OCI-LY3 (cell line): ENCODE results near the gene KDELR3.

Source experiments
- H2AFZ ChIP-seq: fragments of 200-600, 300-600 bp; shearing (Covaris generic); 2 replicates; pipeline ENCODE4 v1.6.0; 2014; ENCODE audit warnings: antibody characterized with exemption, low read depth, low read length
- H3K27ac ChIP-seq: fragments of 200-600, 300-600 bp; sonication (generic); 2 replicates; pipeline ENCODE4 v1.5.1; 2014; ENCODE audit warnings: mild to moderate bottlenecking, low read length, moderate library complexity, mixed read lengths
- H3K27me3 ChIP-seq: fragments of 200-600, 300-600 bp; sonication (generic); 2 replicates; pipeline ENCODE4 v1.6.1; 2014; ENCODE audit warnings: low read depth, low read length, mixed read lengths
- H3K36me3 ChIP-seq: fragments of 200-600, 300-600 bp; sonication (generic); replicated peaks from 2 replicates; pipeline ENCODE3; 2014; ENCODE audit warnings: low read depth, low read length, mixed read lengths
- H3K4me1 ChIP-seq: fragments of 300-600, 200-600 bp; sonication (generic); 2 replicates; pipeline ENCODE4 v1.6.1; 2014; ENCODE audit warnings: low read length, mixed read lengths
- H3K4me2 ChIP-seq: fragments of 200-600, 300-600 bp; sonication (generic); 2 replicates; pipeline ENCODE4 v1.6.1; 2014; ENCODE audit warnings: low read length, mixed read lengths
- H3K4me3 ChIP-seq: fragments of 300-600, 200-600 bp; sonication (generic); 2 replicates; pipeline ENCODE4 v1.5.1; 2014; ENCODE audit warnings: antibody characterized with exemption, mild to moderate bottlenecking, low read length, moderate library complexity
- H3K79me2 ChIP-seq: fragments of 300-600, 200-600 bp; shearing (Covaris generic); 2 replicates; pipeline ENCODE4 v1.6.1; 2014; ENCODE audit warnings: mild to moderate bottlenecking, low read length, mixed read lengths
- H3K9ac ChIP-seq: fragments of 300-600, 200-600 bp; shearing (Covaris generic); 2 replicates; pipeline ENCODE4 v1.6.0; 2014; ENCODE audit warnings: mild to moderate bottlenecking, low read length, moderate library complexity
- H3K9me3 ChIP-seq: fragments of 200-600, 300-600 bp; shearing (Covaris generic); 2 replicates; pipeline ENCODE4 v1.6.1; 2014; ENCODE audit warnings: low read length, mixed read lengths; ENCODE audit not compliant: insufficient read depth
- H4K20me1 ChIP-seq: fragments of 200-600, 300-600 bp; sonication (generic); 2 replicates; pipeline ENCODE4 v1.6.1; 2016; ENCODE audit warnings: low read length, mixed read lengths; ENCODE audit not compliant: insufficient read depth
- CTCF ChIP-seq: fragments of 200-600, 300-600 bp; sonication (generic); IDR thresholded peaks from 2 replicates; pipeline ENCODE4 v1.5.1; 2014; ENCODE audit warnings: antibody characterized with exemption, low read length, low read depth
- EZH2phosphoT487 ChIP-seq: fragments of 200-600 bp; shearing (Covaris generic); IDR thresholded peaks from 2 replicates; pipeline ENCODE4 v1.6.1; 2018; ENCODE audit warnings: antibody characterized with exemption, mixed run types, low read depth

KDELR3 gene

GRCh38 chr22:38443628-38444521 lies 24.0 kb upstream of the KDELR3 start:
- Histone ChIP-seq H3K9ac (no peak overlapping the region), H3K79me2 (no peaks in the 10 kb centered on the region), H3K4me3 (no peak overlapping the region), H3K27me3 (peaks cover 39% of the 10 kb centered on the region), H3K4me2 (no peak overlapping the region), H3K36me3 (no peaks in the 10 kb centered on the region), H3K4me1 (no peaks in the 10 kb centered on the region; the same call in 1 of the 2 replicates), H3K27ac (no peak overlapping the region), H3K9me3 (no peaks in the 10 kb centered on the region), H4K20me1 (no peaks in the 10 kb centered on the region), H2AFZ (no peak overlapping the region)
- TF ChIP-seq CTCF (no peak), EZH2phosphoT487 (no peak)

- H3K27ac ChIP-seq = no peak overlapping the region
- no peak for TF ChIP-seq EZH2phosphoT487
- no peak for TF ChIP-seq CTCF
- no peak overlapping the region for H3K4me2 ChIP-seq
- no peaks in the 10 kb centered on the region for H3K79me2 ChIP-seq
- no peak overlapping the region for H3K9ac ChIP-seq
- H4K20me1 ChIP-seq = no peaks in the 10 kb centered on the region
- H2AFZ ChIP-seq = no peak overlapping the region
- no peaks in the 10 kb centered on the region; the same call in 1 of the 2 replicates for H3K4me1 ChIP-seq
- no peaks in the 10 kb centered on the region for H3K9me3 ChIP-seq
- no peak overlapping the region for H3K4me3 ChIP-seq
- no peaks in the 10 kb centered on the region for H3K36me3 ChIP-seq
- H3K27me3 ChIP-seq = peaks cover 46% of the 10 kb centered on the region
Observed at GRCh38 chr22:38444783-38445182, 23.1 kb upstream of the KDELR3 start.

GRCh38 chr22:38446018-38446601 lies 21.8 kb upstream of the KDELR3 start:
- Histone ChIP-seq H3K27me3 (peaks cover 49% of the 10 kb centered on the region), H3K4me1 (no peaks in the 10 kb centered on the region; the same call in 1 of the 2 replicates), H3K9me3 (no peaks in the 10 kb centered on the region), H2AFZ (no peak overlapping the region), H3K79me2 (no peaks in the 10 kb centered on the region), H3K36me3 (no peaks in the 10 kb centered on the region), H3K4me3 (no peak overlapping the region), H3K9ac (no peak overlapping the region), H3K27ac (no peak overlapping the region), H3K4me2 (no peak overlapping the region), H4K20me1 (no peaks in the 10 kb centered on the region)
- no peak for TF ChIP-seq CTCF
- TF ChIP-seq EZH2phosphoT487 = no peak

GRCh38 chr22:38448945-38449745 lies 18.8 kb upstream of the KDELR3 start:
- TF ChIP-seq EZH2phosphoT487 (no peak), CTCF (no peak)
- peaks cover 5% of the 10 kb centered on the region for H3K4me1 ChIP-seq
- no peaks in the 10 kb centered on the region for H3K79me2 ChIP-seq
- H3K27me3 ChIP-seq = peaks cover 27% of the 10 kb centered on the region
- no peak overlapping the region for H3K27ac ChIP-seq
- no peak overlapping the region for H3K9ac ChIP-seq
- no peaks in the 10 kb centered on the region for H3K9me3 ChIP-seq
- H4K20me1 ChIP-seq = no peaks in the 10 kb centered on the region
- no peak overlapping the region for H3K4me3 ChIP-seq
- H3K4me2 ChIP-seq = no peak overlapping the region
- no peak overlapping the region for H2AFZ ChIP-seq
- H3K36me3 ChIP-seq = no peaks in the 10 kb centered on the region
